ENCODE results near the gene ETNK2.

Gene ETNK2

GRCh38 chr1:204146309-204146708 lies 5.5 kb downstream of the ETNK2 start:
- no peak for DNase-seq

GRCh38 chr1:204145033-204145504 lies 6.8 kb downstream of the ETNK2 start:
- no peak for DNase-seq

GRCh38 chr1:204143276-204144041 lies 8.4 kb downstream of the ETNK2 start:
- DNase-seq: no peak

- no peak for DNase-seq
Observed at GRCh38 chr1:204142032-204142974, 9.5 kb downstream of the ETNK2 start.

GRCh38 chr1:204141131-204141530 lies 10.7 kb downstream of the ETNK2 start:
- DNase-seq: no peak

GRCh38 chr1:204139952-204140351 lies 11.9 kb downstream of the ETNK2 start:
- no peak for DNase-seq

- no peak for DNase-seq
Observed at GRCh38 chr1:204139088-204139487, 12.8 kb downstream of the ETNK2 start.

- DNase-seq: no peak
Observed at GRCh38 chr1:204136814-204137213, 15.0 kb downstream of the ETNK2 start.

- DNase-seq: no peak
Observed at GRCh38 chr1:204134103-204134502, 17.7 kb downstream of the ETNK2 start.

GRCh38 chr1:204132718-204133117 lies 19.1 kb downstream of the ETNK2 start:
- DNase-seq: no peak

- DNase-seq: no peak
Observed at GRCh38 chr1:204131978-204132377, 19.9 kb downstream of the ETNK2 start.

- no peak for DNase-seq
Observed at GRCh38 chr1:204130981-204131892, 20.6 kb downstream of the ETNK2 start.

GRCh38 chr1:204130178-204130577 lies 21.7 kb downstream of the ETNK2 start:
- no peak for DNase-seq

GRCh38 chr1:204128964-204129896 lies 22.6 kb downstream of the ETNK2 start:
- DNase-seq: peak; percentile 75

GRCh38 chr1:204128464-204128963 lies 23.3 kb downstream of the ETNK2 start:
- no peak for DNase-seq

- peak; percentile 46 for DNase-seq
Observed at GRCh38 chr1:204127597-204128242, 24.1 kb downstream of the ETNK2 start.

GRCh38 chr1:204126956-204127355 lies 24.9 kb downstream of the ETNK2 start:
- DNase-seq: no peak

- no peak for DNase-seq
Observed at GRCh38 chr1:204126386-204126785, 25.5 kb downstream of the ETNK2 start.

- DNase-seq: no peak
Observed at GRCh38 chr1:204125759-204126351, 26.0 kb downstream of the ETNK2 start.

- DNase-seq: no peak
Observed at GRCh38 chr1:204124639-204125038, 27.2 kb downstream of the ETNK2 start.
